Measurements from ENCODE around the gene PTPRT.

Gene PTPRT

GRCh38 chr20:42955713-42956112 lies 234.0 kb downstream of the PTPRT start:
- TF ChIP-seq RAD21 (IDR thresholded peaks at IDR 0.05; ENCODE audit: low read depth) (no peak), CEBPB (IDR thresholded peaks at IDR 0.05) (no peak), REST (IDR thresholded peaks at IDR 0.05; ENCODE audit: low read depth) (no peak), ZBTB7A (IDR thresholded peaks at IDR 0.05; ENCODE audit: low read depth) (no peak), TCF12 (IDR thresholded peaks at IDR 0.05; ENCODE audit: low read depth) (no peak), NFIC (IDR thresholded peaks at IDR 0.05) (no peak), EGR1 (IDR thresholded peaks at IDR 0.05) (no peak), TEAD4 (IDR thresholded peaks at IDR 0.05) (no peak)

- TF ChIP-seq TEAD4 (IDR thresholded peaks at IDR 0.05) (no peak), FOXM1 (IDR thresholded peaks at IDR 0.05; ENCODE audit: borderline replicate concordance, low read depth) (no peak), CREB1 (IDR thresholded peaks at IDR 0.05; ENCODE audit: low read depth) (no peak), EGR1 (IDR thresholded peaks at IDR 0.05) (no peak), ZBTB7A (IDR thresholded peaks at IDR 0.05; ENCODE audit: low read depth) (no peak), CEBPB (IDR thresholded peaks at IDR 0.05) (no peak), RAD21 (IDR thresholded peaks at IDR 0.05; ENCODE audit: low read depth) (no peak), REST (IDR thresholded peaks at IDR 0.05; ENCODE audit: low read depth) (no peak), YY1 (IDR thresholded peaks at IDR 0.05; ENCODE audit: low read depth) (no peak), NFIC (IDR thresholded peaks at IDR 0.05) (no peak), MAX (IDR thresholded peaks at IDR 0.05) (no peak), EP300 (IDR thresholded peaks at IDR 0.05; ENCODE audit: borderline replicate concordance) (no peak), TAF1 (IDR thresholded peaks at IDR 0.05; ENCODE audit: low read depth) (no peak), TCF12 (IDR thresholded peaks at IDR 0.05; ENCODE audit: low read depth) (no peak), USF1 (IDR thresholded peaks at IDR 0.05) (no peak)
Measured at GRCh38 chr20:42954951-42955350, 234.8 kb downstream of the PTPRT start.

- TF ChIP-seq FOXM1 (IDR thresholded peaks at IDR 0.05; ENCODE audit: borderline replicate concordance, low read depth) (no peak), EP300 (IDR thresholded peaks at IDR 0.05; ENCODE audit: borderline replicate concordance) (no peak), TCF12 (IDR thresholded peaks at IDR 0.05; ENCODE audit: low read depth) (no peak), EGR1 (IDR thresholded peaks at IDR 0.05) (no peak), CREB1 (IDR thresholded peaks at IDR 0.05; ENCODE audit: low read depth) (no peak), CEBPB (IDR thresholded peaks at IDR 0.05) (no peak), YY1 (IDR thresholded peaks at IDR 0.05; ENCODE audit: low read depth) (no peak), NFIC (IDR thresholded peaks at IDR 0.05) (no peak), REST (IDR thresholded peaks at IDR 0.05; ENCODE audit: low read depth) (no peak), TEAD4 (IDR thresholded peaks at IDR 0.05) (no peak), ZBTB7A (IDR thresholded peaks at IDR 0.05; ENCODE audit: low read depth) (no peak), USF1 (IDR thresholded peaks at IDR 0.05) (no peak), TAF1 (IDR thresholded peaks at IDR 0.05; ENCODE audit: low read depth) (no peak), MAX (IDR thresholded peaks at IDR 0.05) (no peak), RAD21 (IDR thresholded peaks at IDR 0.05; ENCODE audit: low read depth) (no peak)
Measured at GRCh38 chr20:42949950-42950349, 239.8 kb downstream of the PTPRT start.

GRCh38 chr20:42945234-42945994 lies 244.3 kb downstream of the PTPRT start:
- no peak for TF ChIP-seq ZBTB7A (IDR thresholded peaks at IDR 0.05; ENCODE audit: low read depth)
- no peak for TF ChIP-seq RAD21 (IDR thresholded peaks at IDR 0.05; ENCODE audit: low read depth)
- TF ChIP-seq TCF12 (IDR thresholded peaks at IDR 0.05; ENCODE audit: low read depth), result no peak
- no peak for TF ChIP-seq TEAD4 (IDR thresholded peaks at IDR 0.05)

All from Ishikawa (cell line).